LNCAP (cell line): Measurements from ENCODE around the gene PRDX5.

Experiments
- TF ChIP-seq, protein P1 (sequence below): fragments of 450-650 bp; IDR thresholded peaks from 2 replicates; pipeline ENCODE4 v1.5.1; 2017; ENCODE audit warnings: mild to moderate bottlenecking

The PRDX5 gene

DNA sequence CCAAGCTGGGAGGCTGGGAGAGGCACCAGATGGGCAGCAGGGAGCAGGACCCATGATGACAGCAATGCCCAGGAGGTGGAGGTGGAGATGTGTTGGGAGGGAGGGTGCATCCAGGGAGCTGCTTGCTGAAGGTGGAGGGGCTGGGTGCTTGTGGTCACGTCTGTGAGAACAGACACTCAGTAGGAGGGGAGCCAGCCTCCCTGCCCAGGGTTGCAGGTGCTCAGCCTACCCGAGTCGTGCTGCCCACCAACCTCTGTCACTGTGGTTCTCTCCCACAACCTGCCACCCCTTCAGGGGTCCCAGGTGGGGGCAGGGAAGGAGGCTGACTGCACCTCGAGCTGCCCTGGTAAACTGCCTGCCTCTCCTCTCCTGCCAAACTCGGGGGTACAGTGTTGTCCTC lies 5.5 kb downstream of the PRDX5 start:
- TF ChIP-seq, protein P1, sequence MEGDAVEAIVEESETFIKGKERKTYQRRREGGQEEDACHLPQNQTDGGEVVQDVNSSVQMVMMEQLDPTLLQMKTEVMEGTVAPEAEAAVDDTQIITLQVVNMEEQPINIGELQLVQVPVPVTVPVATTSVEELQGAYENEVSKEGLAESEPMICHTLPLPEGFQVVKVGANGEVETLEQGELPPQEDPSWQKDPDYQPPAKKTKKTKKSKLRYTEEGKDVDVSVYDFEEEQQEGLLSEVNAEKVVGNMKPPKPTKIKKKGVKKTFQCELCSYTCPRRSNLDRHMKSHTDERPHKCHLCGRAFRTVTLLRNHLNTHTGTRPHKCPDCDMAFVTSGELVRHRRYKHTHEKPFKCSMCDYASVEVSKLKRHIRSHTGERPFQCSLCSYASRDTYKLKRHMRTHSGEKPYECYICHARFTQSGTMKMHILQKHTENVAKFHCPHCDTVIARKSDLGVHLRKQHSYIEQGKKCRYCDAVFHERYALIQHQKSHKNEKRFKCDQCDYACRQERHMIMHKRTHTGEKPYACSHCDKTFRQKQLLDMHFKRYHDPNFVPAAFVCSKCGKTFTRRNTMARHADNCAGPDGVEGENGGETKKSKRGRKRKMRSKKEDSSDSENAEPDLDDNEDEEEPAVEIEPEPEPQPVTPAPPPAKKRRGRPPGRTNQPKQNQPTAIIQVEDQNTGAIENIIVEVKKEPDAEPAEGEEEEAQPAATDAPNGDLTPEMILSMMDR, result no peak

DNA sequence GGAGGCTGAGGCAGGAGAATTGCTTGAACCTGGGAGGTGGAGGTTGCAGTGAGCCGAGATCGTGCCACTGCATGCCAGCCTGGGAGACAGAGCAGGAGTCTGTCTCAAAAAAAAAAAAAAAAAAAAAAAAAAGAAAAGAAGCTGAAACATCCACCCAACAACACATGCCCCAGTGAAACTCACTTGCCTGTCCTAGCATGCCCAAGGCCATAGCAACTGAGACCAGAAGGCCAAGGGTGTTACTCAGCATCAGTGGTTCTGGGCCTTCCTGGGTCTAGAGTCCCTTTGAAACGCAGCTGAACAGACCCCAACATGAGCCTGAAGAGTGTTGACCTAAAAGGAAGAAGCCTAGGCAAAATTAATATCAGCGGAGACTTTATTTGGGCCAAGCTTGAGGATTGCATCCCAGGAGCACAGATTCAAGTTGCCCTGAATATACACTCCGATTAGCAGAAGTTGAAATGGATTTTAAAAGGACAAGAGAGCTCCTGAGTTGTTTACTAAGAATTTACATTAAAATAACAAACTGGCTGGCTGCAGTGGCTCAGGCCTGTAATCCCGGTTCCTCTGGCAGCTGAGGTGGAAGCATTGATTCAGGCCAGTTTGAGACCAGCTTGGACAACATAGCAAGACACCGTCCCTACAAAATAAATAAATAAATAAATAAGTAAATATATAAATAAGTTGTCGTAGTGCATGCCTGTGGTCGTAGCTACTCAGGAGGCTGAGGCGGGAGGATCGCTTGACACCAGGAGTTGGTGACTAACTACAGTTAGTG lies 7.0 kb downstream of the PRDX5 start:
- TF ChIP-seq, protein P1, result no peak

DNA sequence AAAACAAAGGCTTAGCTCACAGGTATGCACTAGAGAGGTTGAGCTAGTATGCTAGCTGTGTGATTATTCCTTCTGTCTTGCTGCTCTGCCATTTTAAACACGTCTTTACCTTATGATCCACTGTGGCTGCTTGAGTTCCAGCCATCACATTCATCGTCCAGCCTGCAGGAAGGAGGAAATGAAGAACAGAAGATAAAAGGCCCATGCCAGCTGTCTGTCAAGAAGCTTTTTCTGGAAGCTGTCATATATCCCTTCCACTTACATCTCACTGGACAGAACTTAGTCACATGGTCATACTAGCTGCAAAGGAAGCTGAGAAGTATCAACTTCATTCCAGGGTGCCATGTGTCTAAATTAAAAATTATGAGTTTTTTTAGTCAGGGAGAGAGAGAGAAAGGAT lies 9.5 kb downstream of the PRDX5 start:
- TF ChIP-seq, protein P1, result no peak

DNA sequence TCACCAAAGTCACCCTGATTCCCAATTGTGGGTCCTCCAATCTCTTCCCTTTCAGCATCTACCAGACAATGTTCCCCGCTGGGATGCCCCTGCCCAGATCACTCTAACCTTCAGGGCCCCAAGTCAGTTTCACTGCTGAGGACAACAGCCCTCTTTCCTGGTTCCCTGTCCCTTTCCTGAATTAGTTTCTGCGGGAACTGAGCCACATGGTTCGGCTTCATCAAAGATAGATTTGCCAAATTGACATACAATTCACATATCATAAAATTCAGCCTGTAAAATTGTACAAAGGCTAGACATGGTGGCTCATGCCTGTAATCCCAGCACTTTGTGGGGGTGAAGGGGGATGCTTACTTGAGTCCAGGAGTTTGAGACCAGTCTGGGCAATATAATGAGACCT lies 10.1 kb downstream of the PRDX5 start:
- TF ChIP-seq, protein P1, result no peak

DNA sequence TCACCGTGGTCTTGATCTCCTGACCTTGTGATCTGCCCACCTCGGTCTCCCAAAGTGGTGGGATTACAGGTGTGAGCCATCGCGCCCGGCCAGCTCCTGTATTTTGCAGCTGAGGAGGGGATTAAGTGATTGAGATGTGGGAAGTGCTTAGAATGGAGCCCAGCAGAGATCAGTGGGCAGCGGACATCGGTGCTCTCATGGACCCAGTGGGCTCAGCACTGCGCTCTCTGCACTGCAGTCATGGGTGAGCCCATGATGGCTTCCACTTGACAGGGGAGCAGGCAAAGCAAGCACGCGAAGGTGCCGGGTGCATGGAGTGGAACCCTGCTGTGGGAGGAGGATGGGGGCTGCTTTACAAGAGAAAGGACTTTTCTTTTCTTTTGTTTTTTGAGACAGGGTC lies 13.0 kb downstream of the PRDX5 start:
- TF ChIP-seq, protein P1, result no peak

DNA sequence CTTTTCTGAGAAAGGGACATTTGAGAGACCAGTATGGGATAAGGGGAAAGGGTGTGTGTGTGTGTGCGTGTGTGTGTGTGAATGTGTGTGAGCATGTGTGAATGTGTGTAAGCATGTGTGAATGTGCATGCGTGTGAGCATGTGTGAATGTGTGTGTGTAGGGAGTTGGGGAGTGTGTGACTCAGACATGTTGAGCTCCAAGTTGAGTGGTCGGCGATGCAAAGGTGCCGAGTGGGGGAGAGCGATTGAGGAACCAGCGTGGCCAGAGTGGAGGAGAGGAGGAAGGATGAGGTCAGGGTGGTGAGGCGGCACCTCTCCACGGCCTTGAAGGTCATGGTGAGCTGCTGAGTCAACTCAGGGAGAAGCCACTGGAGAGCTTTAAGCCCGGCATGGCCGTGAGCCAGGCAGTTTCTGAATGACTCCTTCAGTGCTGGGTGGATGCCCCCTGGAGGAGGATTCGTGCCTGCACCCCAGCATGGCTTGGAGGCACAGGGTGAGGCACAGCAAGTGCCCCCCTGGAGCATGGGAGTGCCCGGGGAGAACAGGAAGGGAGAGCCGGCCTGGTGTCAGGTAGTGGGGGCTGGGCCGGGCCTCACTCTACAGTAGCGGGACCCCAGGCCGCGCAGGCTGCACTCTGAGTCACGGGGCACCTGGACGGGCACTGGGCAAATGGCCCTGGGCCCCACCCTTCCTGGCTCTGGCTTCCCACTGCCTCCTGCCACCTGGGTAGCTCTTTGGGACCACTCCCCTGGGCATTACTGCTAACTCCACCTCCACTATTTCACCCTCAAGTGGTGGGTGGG lies 13.8 kb downstream of the PRDX5 start:
- TF ChIP-seq, protein P1, result no peak; the same call in 1 of the 2 replicates

DNA sequence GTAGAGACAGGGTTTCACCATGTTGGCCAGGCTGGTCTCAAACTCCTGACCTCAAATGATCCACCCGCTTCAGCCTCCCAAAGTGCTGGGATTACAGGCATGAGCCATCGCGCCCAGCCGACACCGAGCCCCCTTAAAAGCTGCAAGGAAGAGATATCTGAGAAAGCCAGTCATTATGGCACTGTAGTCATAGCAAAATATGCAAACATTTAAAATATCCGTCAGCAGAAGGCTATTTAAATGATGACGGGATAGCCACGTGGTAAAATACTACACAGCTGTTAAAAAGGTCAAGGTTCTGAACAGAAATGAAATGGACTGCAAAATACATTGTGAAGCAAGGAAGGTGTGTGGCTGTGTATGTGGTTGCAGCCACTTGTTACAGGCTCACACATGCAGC lies 15.6 kb downstream of the PRDX5 start:
- TF ChIP-seq, protein P1, result no peak
